ENCODE results near the gene TKFC. TPM values are rescaled to one million over a fixed set of nuclear protein-coding genes. Genes with fewer than 3 reads are reported as not detected.

TKFC gene
- total and polyA plus RNA-seq, 9 of the 15 experiments (the other 6 are each of a cell fraction or from before 2014, with no cell fraction given): 2.0 to 61.7 (median 28.5) TPM

DNA sequence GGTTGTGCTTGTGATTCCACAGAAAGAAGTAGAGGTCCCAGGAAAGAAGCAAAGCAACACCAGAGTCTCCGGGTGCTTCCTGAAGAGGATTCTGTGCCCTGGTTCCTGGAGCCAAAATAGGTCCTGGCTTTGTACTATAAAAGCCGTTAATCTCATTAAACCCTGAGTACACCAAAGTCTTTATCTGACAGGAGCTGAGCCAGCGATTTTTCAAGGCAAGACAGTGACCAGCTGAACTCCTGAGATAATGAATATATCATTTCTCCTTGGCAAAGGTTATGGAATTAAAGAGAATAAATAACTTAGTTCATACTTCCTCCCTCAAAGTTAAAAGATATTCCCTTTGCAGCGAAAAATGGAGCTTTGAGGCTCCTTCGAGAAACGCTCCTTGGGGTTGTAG lies 34.4 kb downstream of the TKFC start (continued):
- TF ChIP-seq, protein P1, sequence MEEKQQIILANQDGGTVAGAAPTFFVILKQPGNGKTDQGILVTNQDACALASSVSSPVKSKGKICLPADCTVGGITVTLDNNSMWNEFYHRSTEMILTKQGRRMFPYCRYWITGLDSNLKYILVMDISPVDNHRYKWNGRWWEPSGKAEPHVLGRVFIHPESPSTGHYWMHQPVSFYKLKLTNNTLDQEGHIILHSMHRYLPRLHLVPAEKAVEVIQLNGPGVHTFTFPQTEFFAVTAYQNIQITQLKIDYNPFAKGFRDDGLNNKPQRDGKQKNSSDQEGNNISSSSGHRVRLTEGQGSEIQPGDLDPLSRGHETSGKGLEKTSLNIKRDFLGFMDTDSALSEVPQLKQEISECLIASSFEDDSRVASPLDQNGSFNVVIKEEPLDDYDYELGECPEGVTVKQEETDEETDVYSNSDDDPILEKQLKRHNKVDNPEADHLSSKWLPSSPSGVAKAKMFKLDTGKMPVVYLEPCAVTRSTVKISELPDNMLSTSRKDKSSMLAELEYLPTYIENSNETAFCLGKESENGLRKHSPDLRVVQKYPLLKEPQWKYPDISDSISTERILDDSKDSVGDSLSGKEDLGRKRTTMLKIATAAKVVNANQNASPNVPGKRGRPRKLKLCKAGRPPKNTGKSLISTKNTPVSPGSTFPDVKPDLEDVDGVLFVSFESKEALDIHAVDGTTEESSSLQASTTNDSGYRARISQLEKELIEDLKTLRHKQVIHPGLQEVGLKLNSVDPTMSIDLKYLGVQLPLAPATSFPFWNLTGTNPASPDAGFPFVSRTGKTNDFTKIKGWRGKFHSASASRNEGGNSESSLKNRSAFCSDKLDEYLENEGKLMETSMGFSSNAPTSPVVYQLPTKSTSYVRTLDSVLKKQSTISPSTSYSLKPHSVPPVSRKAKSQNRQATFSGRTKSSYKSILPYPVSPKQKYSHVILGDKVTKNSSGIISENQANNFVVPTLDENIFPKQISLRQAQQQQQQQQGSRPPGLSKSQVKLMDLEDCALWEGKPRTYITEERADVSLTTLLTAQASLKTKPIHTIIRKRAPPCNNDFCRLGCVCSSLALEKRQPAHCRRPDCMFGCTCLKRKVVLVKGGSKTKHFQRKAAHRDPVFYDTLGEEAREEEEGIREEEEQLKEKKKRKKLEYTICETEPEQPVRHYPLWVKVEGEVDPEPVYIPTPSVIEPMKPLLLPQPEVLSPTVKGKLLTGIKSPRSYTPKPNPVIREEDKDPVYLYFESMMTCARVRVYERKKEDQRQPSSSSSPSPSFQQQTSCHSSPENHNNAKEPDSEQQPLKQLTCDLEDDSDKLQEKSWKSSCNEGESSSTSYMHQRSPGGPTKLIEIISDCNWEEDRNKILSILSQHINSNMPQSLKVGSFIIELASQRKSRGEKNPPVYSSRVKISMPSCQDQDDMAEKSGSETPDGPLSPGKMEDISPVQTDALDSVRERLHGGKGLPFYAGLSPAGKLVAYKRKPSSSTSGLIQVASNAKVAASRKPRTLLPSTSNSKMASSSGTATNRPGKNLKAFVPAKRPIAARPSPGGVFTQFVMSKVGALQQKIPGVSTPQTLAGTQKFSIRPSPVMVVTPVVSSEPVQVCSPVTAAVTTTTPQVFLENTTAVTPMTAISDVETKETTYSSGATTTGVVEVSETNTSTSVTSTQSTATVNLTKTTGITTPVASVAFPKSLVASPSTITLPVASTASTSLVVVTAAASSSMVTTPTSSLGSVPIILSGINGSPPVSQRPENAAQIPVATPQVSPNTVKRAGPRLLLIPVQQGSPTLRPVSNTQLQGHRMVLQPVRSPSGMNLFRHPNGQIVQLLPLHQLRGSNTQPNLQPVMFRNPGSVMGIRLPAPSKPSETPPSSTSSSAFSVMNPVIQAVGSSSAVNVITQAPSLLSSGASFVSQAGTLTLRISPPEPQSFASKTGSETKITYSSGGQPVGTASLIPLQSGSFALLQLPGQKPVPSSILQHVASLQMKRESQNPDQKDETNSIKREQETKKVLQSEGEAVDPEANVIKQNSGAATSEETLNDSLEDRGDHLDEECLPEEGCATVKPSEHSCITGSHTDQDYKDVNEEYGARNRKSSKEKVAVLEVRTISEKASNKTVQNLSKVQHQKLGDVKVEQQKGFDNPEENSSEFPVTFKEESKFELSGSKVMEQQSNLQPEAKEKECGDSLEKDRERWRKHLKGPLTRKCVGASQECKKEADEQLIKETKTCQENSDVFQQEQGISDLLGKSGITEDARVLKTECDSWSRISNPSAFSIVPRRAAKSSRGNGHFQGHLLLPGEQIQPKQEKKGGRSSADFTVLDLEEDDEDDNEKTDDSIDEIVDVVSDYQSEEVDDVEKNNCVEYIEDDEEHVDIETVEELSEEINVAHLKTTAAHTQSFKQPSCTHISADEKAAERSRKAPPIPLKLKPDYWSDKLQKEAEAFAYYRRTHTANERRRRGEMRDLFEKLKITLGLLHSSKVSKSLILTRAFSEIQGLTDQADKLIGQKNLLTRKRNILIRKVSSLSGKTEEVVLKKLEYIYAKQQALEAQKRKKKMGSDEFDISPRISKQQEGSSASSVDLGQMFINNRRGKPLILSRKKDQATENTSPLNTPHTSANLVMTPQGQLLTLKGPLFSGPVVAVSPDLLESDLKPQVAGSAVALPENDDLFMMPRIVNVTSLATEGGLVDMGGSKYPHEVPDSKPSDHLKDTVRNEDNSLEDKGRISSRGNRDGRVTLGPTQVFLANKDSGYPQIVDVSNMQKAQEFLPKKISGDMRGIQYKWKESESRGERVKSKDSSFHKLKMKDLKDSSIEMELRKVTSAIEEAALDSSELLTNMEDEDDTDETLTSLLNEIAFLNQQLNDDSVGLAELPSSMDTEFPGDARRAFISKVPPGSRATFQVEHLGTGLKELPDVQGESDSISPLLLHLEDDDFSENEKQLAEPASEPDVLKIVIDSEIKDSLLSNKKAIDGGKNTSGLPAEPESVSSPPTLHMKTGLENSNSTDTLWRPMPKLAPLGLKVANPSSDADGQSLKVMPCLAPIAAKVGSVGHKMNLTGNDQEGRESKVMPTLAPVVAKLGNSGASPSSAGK (IDR thresholded peaks at IDR 0.05): no peak
- no peak for TF ChIP-seq ZNF507 (tag; conservative IDR thresholded peaks at IDR 0.05)
- 0 out of 2 replicates have a peak, but pooled peaks have one; percentile 36 for TF ChIP-seq FOXM1 (IDR thresholded peaks at IDR 0.05; ENCODE audit: low read depth)
- no peak for TF ChIP-seq FOXM1 (CRISPR knock-in tag; IDR thresholded peaks at IDR 0.05; ENCODE audit: low read depth)
- TF ChIP-seq GABPA (tag; conservative IDR thresholded peaks at IDR 0.05; ENCODE audit: low read depth): no peak
- peak; percentile 62 for TF ChIP-seq CBFA2T2 (conservative IDR thresholded peaks at IDR 0.05)
- TF ChIP-seq, protein P2, sequence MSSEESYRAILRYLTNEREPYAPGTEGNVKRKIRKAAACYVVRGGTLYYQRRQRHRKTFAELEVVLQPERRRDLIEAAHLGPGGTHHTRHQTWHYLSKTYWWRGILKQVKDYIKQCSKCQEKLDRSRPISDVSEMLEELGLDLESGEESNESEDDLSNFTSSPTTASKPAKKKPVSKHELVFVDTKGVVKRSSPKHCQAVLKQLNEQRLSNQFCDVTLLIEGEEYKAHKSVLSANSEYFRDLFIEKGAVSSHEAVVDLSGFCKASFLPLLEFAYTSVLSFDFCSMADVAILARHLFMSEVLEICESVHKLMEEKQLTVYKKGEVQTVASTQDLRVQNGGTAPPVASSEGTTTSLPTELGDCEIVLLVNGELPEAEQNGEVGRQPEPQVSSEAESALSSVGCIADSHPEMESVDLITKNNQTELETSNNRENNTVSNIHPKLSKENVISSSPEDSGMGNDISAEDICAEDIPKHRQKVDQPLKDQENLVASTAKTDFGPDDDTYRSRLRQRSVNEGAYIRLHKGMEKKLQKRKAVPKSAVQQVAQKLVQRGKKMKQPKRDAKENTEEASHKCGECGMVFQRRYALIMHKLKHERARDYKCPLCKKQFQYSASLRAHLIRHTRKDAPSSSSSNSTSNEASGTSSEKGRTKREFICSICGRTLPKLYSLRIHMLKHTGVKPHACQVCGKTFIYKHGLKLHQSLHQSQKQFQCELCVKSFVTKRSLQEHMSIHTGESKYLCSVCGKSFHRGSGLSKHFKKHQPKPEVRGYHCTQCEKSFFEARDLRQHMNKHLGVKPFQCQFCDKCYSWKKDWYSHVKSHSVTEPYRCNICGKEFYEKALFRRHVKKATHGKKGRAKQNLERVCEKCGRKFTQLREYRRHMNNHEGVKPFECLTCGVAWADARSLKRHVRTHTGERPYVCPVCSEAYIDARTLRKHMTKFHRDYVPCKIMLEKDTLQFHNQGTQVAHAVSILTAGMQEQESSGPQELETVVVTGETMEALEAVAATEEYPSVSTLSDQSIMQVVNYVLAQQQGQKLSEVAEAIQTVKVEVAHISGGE (CRISPR knock-in tag; IDR thresholded peaks at IDR 0.05): peak in 1 of 3 experiments; percentile 61; a peak in 2 of 6 replicates
- TF ChIP-seq, protein P3, sequence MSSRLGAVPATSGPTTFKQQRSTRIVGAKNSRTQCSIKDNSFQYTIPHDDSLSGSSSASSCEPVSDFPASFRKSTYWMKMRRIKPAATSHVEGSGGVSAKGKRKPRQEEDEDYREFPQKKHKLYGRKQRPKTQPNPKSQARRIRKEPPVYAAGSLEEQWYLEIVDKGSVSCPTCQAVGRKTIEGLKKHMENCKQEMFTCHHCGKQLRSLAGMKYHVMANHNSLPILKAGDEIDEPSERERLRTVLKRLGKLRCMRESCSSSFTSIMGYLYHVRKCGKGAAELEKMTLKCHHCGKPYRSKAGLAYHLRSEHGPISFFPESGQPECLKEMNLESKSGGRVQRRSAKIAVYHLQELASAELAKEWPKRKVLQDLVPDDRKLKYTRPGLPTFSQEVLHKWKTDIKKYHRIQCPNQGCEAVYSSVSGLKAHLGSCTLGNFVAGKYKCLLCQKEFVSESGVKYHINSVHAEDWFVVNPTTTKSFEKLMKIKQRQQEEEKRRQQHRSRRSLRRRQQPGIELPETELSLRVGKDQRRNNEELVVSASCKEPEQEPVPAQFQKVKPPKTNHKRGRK (tag; IDR thresholded peaks at IDR 0.05): no peak
- TF ChIP-seq MTA2 (IDR thresholded peaks at IDR 0.05; ENCODE audit: low read depth): peak; percentile 53
- no peak for TF ChIP-seq NFXL1 (CRISPR knock-in tag; IDR thresholded peaks at IDR 0.05)

Data from K562 (cell line).